ENCODE results near the gene TCP10L.

- no peak for TF ChIP-seq EZH2phosphoT487 (IDR thresholded peaks at IDR 0.05; ENCODE audit: insufficient read depth, low read depth)
- TF ChIP-seq EZH2 (IDR thresholded peaks at IDR 0.05; ENCODE audit: insufficient read depth, poor library complexity, severe bottlenecking) = no peak
These were observed 47.8 kb downstream of the TCP10L start for GRCh38 chr21:32537569-32537881.

Data from GM23248 (cell line).